ENCODE results near the gene DHX34.
"Not testable (repeated sequence)": the region's sequence is repeated elsewhere in the genome, so short reads cannot be mapped to it uniquely, and the experiment has no call there.

DHX34 gene, protein sequence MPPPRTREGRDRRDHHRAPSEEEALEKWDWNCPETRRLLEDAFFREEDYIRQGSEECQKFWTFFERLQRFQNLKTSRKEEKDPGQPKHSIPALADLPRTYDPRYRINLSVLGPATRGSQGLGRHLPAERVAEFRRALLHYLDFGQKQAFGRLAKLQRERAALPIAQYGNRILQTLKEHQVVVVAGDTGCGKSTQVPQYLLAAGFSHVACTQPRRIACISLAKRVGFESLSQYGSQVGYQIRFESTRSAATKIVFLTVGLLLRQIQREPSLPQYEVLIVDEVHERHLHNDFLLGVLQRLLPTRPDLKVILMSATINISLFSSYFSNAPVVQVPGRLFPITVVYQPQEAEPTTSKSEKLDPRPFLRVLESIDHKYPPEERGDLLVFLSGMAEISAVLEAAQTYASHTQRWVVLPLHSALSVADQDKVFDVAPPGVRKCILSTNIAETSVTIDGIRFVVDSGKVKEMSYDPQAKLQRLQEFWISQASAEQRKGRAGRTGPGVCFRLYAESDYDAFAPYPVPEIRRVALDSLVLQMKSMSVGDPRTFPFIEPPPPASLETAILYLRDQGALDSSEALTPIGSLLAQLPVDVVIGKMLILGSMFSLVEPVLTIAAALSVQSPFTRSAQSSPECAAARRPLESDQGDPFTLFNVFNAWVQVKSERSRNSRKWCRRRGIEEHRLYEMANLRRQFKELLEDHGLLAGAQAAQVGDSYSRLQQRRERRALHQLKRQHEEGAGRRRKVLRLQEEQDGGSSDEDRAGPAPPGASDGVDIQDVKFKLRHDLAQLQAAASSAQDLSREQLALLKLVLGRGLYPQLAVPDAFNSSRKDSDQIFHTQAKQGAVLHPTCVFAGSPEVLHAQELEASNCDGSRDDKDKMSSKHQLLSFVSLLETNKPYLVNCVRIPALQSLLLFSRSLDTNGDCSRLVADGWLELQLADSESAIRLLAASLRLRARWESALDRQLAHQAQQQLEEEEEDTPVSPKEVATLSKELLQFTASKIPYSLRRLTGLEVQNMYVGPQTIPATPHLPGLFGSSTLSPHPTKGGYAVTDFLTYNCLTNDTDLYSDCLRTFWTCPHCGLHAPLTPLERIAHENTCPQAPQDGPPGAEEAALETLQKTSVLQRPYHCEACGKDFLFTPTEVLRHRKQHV

DNA sequence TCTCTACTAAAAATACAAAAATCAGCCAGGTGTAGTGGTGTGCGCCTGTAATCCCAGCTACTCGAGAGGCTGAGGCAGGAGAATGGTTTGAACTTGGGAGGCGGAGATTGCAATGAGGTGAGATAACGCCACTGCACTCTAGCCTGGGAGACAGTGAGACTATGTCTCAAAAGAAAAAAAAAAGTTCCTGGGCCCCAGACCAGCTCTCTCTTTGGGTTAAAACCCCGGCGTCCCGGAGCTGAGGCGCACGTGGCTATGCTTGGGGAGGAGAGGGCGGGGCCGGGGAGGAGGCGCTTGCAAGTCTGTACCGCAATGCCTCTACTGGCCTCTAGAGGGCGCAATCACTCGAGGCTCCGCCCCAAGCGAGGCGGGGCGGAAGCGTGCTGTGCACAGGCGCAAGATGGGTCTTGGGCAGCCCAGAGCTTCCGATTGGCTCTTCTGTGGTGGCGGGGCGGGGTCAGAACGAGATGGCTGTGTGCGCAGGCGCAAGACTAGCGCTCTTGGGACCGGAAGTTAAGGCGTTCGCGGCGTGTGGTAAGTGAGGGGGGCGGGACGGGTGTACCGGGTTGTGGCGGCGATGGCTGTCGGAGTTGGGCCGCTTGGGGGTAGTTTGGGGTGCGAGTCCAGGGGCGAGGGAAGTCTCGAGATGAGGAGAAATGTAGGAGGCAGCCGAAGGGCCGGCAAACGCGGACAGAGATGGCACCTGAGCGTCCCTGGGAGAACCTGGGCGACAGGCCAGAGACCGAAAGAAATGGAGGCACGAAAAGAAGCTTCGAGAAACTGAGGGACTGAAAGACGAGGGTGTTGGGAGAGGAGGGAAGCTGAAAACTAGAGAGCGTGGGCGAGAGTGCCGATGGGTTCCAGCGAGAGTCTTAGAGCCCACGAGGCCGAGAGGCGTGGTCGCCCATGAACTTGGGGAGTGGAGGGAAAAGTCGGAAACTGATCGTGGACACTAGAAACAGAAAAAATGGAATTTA is at the start of gene DHX34:
Gene DHX34, plus strand, starts transcription at position 497 of the 977 bp plus-strand sequence. CDS start 3,716 bp downstream, outside the sequence.
- DNase-seq (ENCODE audit: low read depth in 2 of 2, low spot score in 1 of 2) = peak; percentile 97 to 98

DNA sequence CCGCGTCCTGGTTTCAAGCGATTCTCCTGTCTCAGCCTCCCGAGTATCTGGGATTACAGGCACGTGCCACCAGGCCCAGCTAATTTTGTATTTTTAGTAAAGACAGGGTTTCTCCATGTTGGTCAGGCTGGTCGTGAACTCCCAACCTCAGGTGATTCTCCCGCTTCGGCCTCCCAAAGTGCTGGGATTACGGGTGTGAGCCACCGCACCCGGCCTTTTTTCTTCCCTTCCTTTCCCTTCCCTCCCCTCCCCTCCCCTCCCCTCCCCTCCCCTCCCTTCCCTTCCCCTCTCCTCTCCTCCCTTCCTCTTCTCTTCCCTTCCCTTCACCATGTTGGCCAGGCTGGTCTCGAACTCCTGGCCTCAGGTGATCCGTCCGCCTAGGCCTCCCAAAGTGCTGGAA is 48.2 kb upstream of the DHX34 start:
- DNase-seq (ENCODE audit: low read depth in 2 of 2, low spot score in 1 of 2) = not testable (repeated sequence)

DNA sequence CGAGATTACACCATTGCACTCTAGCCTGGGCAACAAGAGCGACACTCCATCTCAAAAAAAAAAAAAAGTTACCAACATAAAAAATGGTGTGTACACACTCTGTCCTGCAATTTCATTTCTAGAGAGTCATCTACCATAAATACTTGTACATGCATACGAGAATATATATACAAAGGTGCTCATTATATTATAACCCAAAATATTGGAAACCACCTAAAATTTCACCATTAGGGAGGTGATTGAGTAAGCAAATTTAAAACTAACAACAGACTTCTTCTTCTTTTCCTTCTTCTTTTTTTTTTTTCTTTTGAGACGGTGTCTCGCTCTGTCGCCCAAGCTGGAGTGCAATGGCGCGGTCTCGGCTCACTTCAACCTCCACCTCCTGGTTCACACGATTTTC is 46.9 kb upstream of the DHX34 start:
- DNase-seq (ENCODE audit: low read depth in 2 of 2, low spot score in 1 of 2) = no peak

DNA sequence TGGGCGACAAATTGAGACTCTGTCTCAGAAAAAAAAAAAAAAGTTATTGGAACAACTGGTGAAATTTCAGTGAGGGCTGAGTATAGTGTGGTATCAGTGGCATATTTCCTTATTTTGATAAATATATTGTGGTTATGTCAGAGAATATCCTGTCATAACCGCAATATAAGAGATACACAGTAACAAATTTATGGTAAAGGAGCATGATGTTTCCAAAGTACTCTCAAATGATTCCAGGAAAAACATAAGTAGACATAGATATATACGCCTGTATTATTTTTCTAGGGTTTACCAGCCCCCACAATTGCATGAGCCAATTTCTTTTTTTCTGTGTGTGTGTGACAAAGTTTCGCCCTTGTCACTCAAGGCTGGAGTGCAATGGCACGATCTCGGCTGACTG is 45.1 kb upstream of the DHX34 start:
- no peak for DNase-seq (ENCODE audit: low read depth in 2 of 2, low spot score in 1 of 2)

DNA sequence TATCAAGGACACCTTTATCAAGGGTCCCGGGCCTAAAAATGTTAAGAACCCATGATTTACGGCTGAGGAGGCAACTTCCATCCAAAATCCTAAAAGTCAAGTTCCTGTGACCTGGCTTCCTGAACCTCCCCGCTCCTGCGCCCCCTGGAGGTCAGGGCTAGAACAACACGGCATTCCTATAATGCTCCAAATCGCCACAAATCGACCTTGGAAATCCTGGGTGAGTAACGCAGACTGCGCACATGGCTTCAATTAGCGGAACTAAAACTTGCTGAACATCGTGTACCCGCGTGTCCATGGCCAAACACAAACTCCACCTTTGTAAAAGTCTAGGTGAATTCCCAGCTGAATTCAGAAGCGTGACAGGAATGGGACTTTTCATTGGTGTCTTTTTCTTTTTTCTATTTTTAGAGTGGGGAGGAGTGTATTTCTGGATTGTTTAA is 43.8 kb upstream of the DHX34 start:
- peak; percentile 32 to 35 for DNase-seq (ENCODE audit: low read depth in 2 of 2, low spot score in 1 of 2)

DNA sequence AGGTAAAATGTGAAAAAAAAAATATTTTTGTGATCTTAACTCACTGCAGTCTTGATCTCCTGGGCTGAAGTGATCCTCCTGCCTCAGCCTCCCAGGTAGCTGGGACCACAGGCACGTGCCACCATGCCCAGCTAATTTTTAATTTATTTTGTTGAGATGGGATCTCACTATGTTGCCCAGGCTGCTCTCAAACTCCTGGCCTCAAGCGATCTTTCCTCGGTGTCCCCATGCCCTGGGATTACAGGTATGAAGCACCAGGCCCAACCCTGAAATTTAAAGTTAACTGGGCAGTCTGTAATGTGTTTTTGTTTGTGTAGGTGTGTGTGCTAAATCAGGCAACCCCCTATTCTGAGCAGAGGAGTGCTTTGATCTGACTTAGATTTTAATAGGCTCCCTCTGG is 42.8 kb upstream of the DHX34 start:
- DNase-seq (ENCODE audit: low read depth in 2 of 2, low spot score in 1 of 2) = no peak

DNA sequence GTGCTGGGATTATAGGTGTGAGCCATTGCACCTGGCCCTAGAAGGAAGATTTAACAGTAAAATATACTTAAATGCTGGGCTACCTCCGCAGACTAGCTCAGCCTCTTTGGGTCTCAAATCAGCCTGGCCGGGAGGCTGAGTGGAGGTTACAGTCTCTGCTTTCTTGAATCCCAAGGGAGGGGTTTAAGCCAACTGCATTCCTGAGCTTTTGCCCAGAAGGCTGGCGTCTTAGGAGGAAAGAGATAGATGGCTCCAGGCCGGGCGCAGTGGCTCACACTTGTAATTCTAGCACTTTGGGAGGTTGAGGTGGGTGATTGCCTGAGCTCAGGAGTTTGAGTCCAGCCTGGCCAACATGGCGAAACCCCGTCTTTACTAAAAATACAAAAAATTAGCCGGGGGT is 40.1 kb upstream of the DHX34 start:
- DNase-seq (ENCODE audit: low read depth in 2 of 2, low spot score in 1 of 2) = no peak

DNA sequence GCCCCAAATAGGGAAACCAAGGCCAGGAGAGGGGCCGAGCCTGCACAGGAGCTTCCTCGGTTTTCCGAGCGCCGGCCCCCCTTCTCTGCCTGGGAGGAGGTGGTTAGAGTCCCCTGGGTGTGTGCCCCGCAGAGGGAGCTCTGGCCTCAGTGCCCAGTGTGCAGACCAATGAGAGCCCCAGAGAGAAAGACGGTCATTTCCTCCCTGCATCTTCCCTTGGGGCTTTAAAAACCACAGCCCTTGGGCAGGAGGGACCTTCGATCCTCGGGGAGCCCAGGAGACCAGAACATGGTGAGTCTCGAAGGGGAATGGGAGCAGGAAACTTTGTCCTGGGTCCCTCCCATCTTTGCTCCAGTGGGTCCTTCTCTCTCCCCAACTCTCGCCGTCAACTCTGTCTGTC is 39.5 kb upstream of the DHX34 start, which contains the start of gene C5AR1:
Gene C5AR1, plus strand, starts transcription at position 254 of the 400 bp plus-strand sequence. Its CDS starts 35 bp downstream, at position 289.
- DNase-seq (ENCODE audit: low read depth in 2 of 2, low spot score in 1 of 2) = no peak

DNA sequence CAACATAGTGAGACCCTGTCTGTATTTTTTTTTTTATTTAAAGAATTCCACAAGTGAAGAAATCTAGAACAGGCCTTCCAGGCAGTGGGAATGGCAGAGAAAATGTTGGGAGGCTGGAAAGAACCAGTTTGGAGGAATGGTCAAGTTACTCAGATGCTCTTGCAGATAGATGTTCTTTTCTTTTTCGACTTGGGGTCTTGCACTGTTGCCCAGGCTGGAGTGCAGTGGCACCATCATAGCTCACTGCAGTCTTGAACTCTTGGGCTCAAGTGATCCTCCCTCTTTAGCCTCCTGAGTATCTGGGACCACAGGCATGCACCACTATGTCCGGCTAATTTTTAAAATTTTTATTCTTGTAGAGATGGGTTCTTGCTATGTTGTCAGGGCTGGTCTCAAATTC is 38.8 kb upstream of the DHX34 start:
- DNase-seq (ENCODE audit: low read depth in 2 of 2, low spot score in 1 of 2) = no peak

DNA sequence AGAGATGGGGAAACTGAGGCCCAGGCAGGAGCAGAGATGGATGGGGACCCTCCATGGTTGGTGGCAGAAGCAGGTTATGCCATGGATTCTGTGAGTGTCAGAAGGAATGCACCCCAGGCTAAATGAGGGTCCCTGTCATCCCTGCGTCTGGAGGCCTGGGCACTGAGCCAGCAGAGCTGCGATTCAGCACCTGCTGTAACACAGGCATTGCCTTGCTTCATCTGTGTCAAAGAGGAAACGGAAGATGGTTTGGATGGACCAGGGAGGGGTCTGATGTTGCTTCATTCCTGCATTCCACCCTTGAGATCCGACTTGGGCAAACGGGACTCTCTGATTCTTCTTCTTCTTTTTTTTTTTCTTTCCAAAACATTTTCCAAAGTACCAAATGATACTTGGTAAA is 38.3 kb upstream of the DHX34 start:
- no peak for DNase-seq (ENCODE audit: low read depth in 2 of 2, low spot score in 1 of 2)

DNA sequence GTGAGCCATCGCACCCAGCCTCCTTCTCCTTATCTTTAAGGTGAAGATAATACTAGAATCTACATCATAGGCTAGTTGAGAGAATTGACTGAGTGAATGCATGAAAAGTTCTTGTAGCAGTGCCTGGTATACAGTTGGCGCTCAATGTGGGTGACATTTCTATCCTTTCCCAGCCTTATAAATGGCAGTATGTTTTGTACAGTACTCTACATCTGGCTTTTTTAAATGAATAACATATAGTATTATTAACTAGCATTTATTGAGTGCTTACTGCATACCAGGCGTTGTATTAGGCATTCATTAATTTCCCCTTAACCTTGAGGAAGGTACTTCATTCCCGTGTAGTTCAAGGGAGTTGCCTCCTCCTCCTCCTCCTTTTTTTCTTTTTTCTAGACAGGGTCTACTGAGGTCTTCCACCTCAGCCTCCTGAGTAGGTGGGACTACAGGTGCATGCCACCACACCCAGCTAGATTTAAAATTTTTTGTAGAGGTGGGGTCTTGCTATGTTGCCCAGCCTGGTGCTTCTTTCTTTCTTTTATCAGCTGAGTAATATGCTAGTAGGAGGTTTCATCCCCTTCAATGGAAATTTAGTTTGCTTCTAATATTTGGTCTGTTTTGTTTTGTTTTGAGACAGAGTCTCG is 36.6 kb upstream of the DHX34 start:
- DNase-seq (ENCODE audit: low read depth in 2 of 2, low spot score in 1 of 2) = no peak

DNA sequence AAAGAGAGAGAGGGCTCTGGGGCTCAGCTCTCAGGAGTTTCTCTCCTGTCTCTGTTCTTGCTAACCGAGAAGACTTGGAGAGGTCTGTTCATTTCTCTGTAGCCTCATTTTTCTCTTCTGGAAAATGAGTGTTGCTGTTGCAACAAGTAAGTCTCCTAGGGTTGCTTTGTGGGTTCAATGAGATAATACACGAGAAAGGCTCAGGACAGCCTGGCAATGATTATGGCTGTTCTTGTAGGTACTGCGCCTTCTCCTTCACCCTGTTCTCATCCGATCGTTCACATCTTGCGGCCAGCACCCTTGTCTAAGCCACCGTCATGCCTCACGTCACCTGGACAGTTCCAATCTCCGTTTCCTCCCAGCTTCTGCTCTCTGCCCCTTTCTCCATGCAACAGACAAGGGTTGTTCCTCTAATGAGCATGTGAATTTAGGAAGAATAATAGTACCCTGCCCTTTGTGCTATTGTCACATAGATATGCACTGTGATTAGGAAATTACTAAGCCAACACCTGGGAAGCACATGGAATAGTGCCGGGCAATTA is 35.3 kb upstream of the DHX34 start:
- no peak for DNase-seq (ENCODE audit: low read depth in 2 of 2, low spot score in 1 of 2)

DNA sequence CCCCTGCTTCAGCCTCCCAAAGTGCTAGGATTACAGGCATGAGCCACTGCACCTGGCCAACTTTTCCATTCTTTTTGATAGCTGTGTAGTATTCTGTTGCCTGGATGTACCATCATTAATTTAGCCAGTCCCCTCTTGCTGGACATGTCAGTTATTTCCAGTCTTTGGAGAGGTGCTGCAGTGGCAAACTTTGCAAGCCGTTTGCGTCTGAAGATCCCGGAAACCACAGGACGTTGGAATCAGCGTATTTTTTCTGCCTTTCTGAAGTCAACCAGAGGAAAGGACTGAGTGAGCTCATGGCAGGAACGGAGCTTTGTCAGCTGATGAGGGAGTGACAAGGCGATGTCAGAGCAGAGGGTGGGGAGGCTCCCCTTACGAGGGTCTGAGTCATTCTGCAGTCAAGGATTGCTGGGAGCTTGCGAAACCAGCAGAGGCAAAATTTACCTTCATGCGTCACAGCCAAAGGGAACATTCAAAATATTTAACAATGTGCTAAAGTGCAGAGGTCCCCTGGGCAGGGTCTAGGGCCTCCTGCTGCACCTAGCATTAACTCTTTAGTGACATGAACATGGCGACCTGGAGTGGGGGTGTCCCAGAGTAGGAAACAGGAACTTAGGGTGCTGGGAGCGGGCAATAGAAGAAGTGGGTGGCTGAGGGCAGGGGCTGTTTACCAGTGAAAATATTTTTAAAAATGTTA is 33.8 kb upstream of the DHX34 start:
- no peak for DNase-seq (ENCODE audit: low read depth in 2 of 2, low spot score in 1 of 2)

DNA sequence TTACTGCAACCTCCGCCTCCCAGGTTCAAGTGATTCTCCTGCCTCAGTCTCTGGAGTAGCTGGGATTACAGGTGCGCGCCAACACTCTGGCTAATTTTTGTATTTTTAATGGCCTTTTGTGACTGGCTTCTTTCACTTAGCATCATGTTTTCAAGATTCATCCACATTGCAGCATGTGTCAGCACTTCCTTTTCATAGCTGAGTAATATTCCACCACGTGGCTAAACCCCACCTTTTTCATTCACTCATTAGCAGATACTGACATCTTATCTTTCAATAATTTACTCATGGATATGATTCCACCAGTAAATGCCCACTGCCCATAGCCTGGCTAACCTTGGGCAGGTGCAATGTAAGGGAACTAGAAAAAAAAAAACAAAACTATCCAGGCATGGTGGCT is 32.6 kb upstream of the DHX34 start:
- DNase-seq (ENCODE audit: low read depth in 2 of 2, low spot score in 1 of 2) = no peak

DNA sequence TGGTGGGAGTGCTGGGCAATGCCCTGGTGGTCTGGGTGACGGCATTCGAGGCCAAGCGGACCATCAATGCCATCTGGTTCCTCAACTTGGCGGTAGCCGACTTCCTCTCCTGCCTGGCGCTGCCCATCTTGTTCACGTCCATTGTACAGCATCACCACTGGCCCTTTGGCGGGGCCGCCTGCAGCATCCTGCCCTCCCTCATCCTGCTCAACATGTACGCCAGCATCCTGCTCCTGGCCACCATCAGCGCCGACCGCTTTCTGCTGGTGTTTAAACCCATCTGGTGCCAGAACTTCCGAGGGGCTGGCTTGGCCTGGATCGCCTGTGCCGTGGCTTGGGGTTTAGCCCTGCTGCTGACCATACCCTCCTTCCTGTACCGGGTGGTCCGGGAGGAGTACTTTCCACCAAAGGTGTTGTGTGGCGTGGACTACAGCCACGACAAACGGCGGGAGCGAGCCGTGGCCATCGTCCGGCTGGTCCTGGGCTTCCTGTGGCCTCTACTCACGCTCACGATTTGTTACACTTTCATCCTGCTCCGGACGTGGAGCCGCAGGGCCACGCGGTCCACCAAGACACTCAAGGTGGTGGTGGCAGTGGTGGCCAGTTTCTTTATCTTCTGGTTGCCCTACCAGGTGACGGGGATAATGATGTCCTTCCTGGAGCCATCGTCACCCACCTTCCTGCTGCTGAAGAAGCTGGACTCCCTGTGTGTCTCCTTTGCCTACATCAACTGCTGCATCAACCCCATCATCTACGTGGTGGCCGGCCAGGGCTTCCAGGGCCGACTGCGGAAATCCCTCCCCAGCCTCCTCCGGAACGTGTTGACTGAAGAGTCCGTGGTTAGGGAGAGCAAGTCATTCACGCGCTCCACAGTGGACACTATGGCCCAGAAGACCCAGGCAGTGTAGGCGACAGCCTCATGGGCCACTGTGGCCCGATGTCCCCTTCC is 28.9 kb upstream of the DHX34 start:
- no peak for DNase-seq (ENCODE audit: low read depth in 2 of 2, low spot score in 1 of 2)

DNA sequence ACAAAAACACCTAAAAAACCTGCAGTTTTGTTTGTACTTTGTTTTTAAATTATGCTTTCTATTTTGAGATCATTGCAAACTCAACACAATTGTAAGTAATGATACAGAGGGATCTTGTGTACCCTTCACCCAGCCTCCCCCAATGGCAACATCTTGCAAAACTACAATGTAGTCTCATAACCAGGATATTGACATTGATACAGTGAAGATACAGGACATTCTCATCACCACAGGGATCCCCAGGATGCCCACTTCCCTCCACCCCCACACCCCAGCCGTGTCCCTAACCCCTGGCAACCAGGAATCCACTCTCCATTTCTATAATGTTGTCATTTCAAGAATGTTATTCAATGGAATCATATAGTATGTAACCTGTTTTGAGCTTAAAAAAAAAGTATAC is 27.5 kb upstream of the DHX34 start:
- no peak for DNase-seq (ENCODE audit: low read depth in 2 of 2, low spot score in 1 of 2)

DNA sequence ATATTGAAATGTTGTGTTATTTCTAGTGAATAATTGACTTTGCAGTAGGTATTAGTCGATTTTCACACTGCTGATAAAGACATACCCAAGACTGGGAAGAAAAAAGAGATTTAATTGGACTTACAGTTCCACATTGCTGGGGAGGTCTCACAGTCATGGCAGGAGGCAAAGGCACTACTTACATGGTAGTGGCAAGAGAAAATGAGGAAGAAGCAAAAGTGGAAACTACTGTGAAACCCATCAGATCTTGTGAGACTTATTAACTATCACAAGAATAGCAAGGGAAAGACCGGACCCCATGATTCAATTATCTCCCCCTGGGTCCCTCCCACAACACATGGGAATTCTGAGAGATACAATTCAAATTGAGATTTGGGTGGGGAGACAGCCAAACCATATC is 27.1 kb upstream of the DHX34 start:
- no peak for DNase-seq (ENCODE audit: low read depth in 2 of 2, low spot score in 1 of 2)

DNA sequence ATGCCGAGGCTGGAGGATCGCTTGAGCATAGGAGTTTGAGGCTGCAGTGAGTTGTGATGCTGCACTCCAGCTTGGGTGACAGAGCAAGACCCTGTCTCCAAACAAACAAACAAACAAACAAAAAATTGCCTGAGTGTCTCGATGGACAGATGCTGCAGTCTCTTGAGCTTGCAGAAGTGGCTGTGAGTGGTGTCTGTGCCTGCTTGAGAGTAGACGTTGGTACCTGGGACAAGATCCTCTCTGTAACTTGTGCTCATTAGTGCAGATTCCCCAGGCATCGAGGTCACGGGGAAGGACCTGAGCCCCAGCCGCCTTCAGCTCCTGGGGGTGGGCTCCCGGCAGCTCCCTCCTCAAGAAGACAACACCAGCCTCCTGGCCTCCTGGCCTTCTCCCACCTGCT is 25.7 kb upstream of the DHX34 start:
- no peak for DNase-seq (ENCODE audit: low read depth in 2 of 2, low spot score in 1 of 2)

Data from stimulated activated CD8-positive, alpha-beta memory T cell treated with anti-CD3 and anti-CD28 coated beads, Interleukin-4, amount 100 ng/mL, for 1 hour (primary cell).